Renal pelvis (tissue), 4 donors: ENCODE results near the gene RAD51C. TPM values are rescaled to one million over a fixed set of nuclear protein-coding genes. Genes with fewer than 3 reads are reported as not detected.
"Not testable (repeated sequence)": the region's sequence is repeated elsewhere in the genome, so short reads cannot be mapped to it uniquely, and the experiment has no call there.

Experiments used
- DNase-seq: peaks from one replicate; pipeline ENCODE4 v3.0.0-alpha.2; 2013
- polyA plus RNA-seq, 3 donors: library from polyadenylated mRNA; unstranded; fragments of 120-200 nt; gene quantifications; one replicate each; pipeline ENCODE4 v1.2.1, GENCODE V29; 2013; ENCODE audit not compliant: insufficient read length in 3 of 3

The RAD51C gene
- polyA plus RNA-seq, 3 donors, result 41.6 to 46.8 (median 42.7) TPM

- no peak for DNase-seq
Measured at GRCh38 chr17:58722274-58722673, 29.9 kb downstream of the RAD51C start.

DNA sequence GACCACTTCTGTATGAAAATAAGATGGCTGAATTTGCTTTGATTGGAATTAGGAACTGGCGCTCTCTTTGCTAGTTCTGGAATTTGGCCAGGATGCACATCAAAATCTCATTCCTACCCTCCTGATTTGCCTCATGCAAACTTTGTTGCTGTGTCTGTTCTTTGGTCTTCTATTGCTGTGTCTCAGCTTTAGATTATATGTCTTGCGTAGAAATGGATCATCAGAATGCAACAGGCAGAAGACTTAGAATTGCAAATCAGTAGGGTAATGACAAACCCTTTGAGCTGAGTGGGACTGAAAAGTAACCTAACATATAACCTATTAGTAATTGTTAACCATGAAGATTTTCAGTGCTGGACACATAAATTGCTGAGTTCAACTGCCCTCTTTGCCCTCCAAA, 30.3 kb downstream of the RAD51C start:
- no peak for DNase-seq

DNA sequence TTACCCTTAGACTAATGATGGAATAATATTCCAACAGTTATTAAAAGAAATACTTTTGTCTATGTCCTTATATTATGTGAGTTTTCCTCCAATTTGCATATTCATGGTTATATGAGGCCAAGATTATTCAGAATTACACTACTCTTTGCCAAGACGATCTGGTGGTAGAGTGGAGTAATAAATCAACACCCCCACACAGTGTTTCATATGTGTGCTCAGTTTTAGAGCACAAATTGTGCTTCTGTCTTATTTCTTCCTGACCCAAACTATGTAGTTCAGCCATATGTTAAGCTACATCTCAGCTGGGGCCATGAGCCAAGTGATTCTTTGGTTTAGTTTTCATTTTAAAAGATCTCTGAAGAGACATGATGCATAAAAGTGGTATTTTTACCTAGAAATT, 36.4 kb downstream of the RAD51C start:
- DNase-seq, result no peak

DNA sequence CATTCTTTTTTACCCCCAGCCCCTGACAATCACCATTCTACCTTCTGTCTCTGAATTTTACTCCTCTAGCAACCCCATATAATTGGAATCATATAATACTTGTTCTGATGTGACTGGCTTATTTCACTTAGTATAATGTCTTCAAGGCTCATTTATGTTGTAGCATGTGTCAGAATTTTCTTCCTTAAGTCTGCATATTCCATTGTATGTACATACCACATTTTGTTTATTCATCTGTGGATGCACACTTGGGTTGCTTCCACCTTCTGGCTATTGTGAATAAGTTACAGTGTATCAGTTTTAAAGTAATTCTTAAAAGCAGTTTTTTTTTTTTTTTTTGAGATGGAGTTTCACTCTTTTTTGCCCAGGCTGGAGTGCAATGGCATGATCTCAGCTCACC, 38.5 kb downstream of the RAD51C start:
- DNase-seq, result no peak

- DNase-seq, result no peak
Measured at GRCh38 chr17:58734040-58734439, 41.6 kb downstream of the RAD51C start.

GRCh38 chr17:58734811-58735210, 42.4 kb downstream of the RAD51C start:
- no peak for DNase-seq

- DNase-seq, result no peak
Measured at GRCh38 chr17:58741121-58741625, 48.8 kb downstream of the RAD51C start.

- DNase-seq, result no peak
Measured at GRCh38 chr17:58747674-58748073, 55.3 kb downstream of the RAD51C start.

- not testable (repeated sequence) for DNase-seq
Measured at GRCh38 chr17:58749627-58750026, 57.2 kb downstream of the RAD51C start.

DNA sequence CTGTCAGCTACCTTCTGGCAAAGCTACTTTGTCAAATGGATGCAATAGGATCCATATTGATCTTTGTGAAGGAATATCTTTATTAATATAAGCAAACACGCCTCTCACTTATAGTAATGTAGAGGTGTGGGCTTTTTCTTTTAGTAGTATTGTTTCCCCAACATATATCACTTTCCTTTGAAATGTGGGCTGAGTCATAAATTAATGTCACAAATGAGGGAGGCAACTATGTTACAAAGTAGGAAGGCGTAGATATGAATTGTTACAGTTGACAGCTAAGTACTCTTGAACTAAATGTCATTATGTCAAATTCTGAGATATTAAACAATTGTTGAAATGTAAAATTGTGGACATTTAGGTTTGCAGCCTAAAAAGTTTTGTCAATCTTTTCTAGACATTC, 60.6 kb downstream of the RAD51C start:
- DNase-seq, result no peak

GRCh38 chr17:58755269-58755576, 62.8 kb downstream of the RAD51C start:
- no peak for DNase-seq

- peak; percentile 90 for DNase-seq
Measured at GRCh38 chr17:58755577-58756245, 63.3 kb downstream of the RAD51C start, which contains the start of gene PPM1E. Gene PPM1E, plus strand, starts transcription at chr17:58755854.

- DNase-seq, result peak; percentile 17
Measured at GRCh38 chr17:58756246-58757161, 64.1 kb downstream of the RAD51C start.

DNA sequence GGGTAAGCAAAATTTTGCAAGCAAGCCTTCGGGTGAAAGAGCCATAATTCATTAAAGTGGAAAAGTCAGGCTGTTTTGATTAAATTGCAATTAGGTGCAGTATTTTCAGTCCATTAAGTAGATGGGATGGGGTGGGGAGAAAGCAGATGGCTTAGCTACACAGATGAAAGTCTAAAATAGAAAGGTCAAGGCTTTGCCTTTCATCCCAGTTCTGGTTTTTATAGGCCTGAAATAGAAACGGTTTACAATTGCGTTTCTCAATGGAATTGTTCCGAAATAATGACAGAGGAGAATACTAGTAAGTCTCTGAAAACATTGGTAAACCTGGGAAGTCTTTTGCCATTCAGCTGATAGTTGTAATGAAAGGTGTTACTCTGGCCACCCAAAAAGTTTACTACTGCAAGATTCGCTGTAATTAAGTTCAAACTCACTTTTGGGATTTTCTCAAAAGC, 64.8 kb downstream of the RAD51C start:
- DNase-seq, result no peak

- no peak for DNase-seq
Measured at GRCh38 chr17:58758890-58759289, 66.5 kb downstream of the RAD51C start.

DNA sequence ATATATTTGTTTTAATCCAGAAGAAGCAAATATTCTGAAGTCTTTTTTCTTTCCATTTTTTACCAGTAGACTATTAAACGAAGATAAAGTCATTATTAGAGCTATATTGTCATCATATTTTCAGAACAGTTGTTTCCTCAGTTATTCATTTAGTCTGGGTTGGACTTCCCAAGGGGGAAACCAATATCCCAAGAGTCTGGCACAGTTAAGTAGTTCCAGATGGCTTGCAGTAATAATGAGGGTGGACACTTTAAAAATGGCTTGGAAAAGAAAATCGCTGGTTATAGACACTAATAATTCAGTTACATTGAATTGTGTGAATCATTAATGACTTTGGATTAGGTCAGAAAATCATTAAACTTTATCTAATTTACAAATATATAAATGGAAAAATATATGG, 67.1 kb downstream of the RAD51C start:
- no peak for DNase-seq

- no peak for DNase-seq
Measured at GRCh38 chr17:58760248-58760647, 67.8 kb downstream of the RAD51C start.

- no peak for DNase-seq
Measured at GRCh38 chr17:58763263-58763662, 70.9 kb downstream of the RAD51C start.

- DNase-seq, result peak; percentile 28
Measured at GRCh38 chr17:58764373-58764772, 72.0 kb downstream of the RAD51C start.

DNA sequence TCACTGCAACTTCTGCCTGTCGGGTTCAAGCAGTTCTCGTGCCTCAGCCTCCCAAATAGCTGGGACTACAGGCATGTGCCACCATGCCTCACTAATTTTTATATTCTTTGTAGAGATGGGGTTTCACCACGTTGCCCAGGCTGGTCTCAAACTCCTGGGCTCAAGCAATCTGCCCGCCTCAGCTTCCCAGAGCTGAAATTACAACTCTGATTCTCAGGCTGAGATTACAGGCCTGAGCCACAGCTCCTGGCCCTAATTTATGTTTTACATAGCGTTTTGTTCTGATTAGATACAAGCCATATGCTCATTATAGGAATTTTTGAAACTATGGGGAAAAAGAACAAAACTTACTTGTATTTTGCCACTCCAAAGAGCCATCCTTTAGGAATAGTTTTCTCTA, 86.1 kb downstream of the RAD51C start:
- not testable (repeated sequence) for DNase-seq

- no peak for DNase-seq
Measured at GRCh38 chr17:58779446-58779845, 87.0 kb downstream of the RAD51C start.

- DNase-seq, result no peak
Measured at GRCh38 chr17:58783380-58783779, 91.0 kb downstream of the RAD51C start.

- DNase-seq, result no peak
Measured at GRCh38 chr17:58785097-58785496, 92.7 kb downstream of the RAD51C start.
